MV-4-11 (cell line): ENCODE results near the gene STAT3.

Experiments used
- DNase-seq: peaks from one replicate; lab custom pipeline; 2025; lab: John Stamatoyannopoulos, UW

The STAT3 gene

GRCh38 chr17:42294469-42295398, 93.5 kb downstream of the STAT3 start:
- DNase-seq, result no peak

- no peak for DNase-seq
Observed at GRCh38 chr17:42291129-42291528, 97.1 kb downstream of the STAT3 start.

DNA sequence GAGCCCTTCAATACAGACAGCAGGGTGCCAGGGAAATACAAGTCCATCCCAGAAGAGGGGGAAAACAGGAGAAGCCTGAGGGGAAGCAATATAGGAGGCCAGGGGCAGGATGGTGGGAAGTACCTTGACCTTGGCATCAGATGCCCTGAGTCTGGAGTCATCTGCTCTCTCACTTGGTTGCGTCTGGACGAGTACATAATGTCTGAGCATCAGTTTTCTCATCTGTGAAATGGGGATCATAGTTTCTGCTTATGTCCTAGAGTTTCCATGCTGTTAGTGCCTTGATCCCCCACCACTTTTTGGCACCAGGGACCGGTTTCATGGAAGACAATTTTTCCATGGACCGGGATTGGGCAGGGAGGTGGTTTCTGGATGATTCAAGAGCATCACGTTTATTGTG, 97.7 kb downstream of the STAT3 start:
- DNase-seq, result no peak

- no peak for DNase-seq
Observed at GRCh38 chr17:42289611-42290181, 98.5 kb downstream of the STAT3 start.

DNA sequence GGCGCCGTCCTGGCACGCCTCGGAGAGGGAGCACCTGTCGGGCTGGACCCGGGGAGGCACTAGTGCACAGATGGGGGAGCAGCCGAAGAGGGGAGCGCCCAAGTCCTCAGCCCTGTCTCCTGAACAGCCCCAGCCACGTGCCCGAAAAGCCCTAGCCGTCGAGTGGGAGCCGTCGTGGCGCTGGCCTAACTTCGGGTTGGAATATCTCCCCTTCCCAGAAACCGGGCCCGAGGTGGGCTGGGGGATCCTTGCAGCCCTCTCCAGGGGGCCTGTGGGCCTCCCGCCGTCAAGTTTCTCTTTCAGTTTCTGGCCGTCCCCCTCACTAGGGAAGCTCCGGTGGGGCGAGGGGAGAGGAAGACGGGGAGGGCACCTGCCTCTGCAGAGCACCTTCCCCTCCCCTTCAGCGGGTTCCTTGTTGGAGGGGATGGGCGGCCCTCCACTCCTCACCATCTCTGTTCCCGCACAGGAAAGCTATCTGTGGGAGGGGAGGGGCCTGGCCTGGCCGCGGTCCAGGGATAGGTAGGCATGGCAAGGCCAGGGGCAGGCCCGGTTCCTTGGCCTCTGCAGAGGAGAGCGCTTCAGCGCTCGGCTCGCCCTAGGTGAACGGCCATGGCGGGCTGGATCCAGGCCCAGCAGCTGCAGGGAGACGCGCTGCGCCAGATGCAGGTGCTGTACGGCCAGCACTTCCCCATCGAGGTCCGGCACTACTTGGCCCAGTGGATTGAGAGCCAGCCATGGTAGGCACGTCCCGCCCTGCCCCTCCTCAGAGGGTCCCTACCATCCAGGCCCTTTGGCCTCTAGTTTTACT, 99.2 kb downstream of the STAT3 start:
- DNase-seq, result no peak

DNA sequence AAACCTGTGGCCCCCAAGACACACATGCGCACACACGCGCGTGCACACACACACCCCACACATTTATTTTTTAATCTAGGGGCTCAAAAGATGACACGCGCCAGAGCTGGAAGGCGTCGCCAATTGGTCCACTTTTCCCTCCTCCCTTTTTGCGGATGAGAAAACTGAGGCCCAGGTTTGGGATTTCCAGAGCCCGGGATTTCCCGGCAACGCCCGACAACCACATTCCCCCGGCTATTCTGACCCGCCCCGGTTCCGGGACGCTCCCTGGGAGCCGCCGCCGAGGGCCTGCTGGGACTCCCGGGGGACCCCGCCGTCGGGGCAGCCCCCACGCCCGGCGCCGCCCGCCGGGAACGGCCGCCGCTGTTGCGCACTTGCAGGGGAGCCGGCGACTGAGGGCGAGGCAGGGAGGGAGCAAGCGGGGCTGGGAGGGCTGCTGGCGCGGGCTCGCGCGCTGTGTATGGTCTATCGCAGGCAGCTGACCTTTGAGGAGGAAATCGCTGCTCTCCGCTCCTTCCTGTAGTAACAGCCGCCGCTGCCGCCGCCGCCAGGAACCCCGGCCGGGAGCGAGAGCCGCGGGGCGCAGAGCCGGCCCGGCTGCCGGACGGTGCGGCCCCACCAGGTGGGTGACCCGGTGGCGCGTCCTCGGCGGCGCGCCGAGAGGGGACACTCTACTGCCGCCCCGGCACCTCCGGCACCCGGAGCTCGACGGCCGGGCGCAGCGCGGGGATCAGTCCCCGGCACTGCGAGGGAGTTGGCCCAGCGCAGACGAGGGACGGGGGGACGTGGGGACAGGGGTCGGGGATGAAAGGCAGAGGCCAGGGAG, 100.1 kb downstream of the STAT3 start, which contains the start of gene STAT5A:
STAT5A (plus strand) TSS at position 522 of the 826 bp plus-strand sequence. CDS start 914 bp downstream, outside the sequence.
- peak; percentile 63 for DNase-seq

GRCh38 chr17:42287305-42287976, 100.8 kb downstream of the STAT3 start:
- DNase-seq, result no peak

- DNase-seq, result peak; percentile 25
Observed at GRCh38 chr17:42286411-42287221, 101.6 kb downstream of the STAT3 start.

DNA sequence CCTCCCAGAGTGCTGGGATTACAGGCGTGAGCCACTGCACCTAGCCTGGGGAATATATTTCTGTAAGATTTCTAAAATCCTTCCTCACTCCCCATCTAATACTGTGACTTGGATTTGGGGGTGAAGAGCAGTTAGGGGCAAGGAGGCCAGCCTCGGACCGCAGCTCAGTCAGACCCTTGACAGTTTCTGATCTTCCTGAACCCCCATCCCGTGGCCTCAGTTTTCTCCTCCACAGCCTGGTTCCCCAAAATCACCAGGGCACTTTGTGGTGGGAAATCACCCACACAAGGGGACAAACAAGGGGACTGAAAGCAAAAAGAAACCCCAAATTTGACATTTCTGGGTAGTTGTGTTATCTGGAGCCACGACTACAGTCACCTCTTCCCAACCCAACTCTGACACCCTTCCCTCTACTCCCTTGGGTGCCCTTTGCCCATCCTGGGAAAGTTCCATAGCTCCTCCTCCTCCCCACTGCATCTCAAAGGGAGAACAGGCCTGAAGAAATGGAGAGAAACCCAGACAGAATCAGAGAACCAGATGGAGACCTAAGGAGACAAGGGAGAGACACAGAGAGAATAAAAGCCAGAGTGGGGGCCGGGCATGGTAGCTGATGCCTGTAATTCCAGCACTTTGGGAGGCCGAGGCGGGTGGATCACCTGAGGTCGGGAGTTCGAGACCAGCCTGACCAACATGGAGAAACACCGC, 102.7 kb downstream of the STAT3 start:
- no peak for DNase-seq

DNA sequence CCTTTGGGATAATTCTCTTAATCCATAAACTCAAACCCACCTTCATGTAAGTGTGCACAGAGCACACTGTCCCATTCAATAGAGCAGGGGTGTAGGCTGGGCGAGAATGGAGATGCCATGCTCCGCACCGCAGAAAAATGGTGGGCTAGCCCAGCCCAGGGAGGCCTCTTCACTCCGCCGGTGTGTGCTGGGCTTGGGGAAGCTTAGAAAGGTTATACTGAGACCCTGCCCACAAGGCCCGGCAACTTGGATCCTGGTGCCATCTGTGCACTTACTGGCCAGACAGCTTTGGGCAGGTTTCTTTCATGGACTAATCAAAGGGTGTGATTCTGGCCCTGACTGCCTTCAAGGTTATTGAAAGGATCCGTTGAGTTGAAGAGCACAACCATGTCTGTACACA, 103.7 kb downstream of the STAT3 start:
- no peak for DNase-seq

DNA sequence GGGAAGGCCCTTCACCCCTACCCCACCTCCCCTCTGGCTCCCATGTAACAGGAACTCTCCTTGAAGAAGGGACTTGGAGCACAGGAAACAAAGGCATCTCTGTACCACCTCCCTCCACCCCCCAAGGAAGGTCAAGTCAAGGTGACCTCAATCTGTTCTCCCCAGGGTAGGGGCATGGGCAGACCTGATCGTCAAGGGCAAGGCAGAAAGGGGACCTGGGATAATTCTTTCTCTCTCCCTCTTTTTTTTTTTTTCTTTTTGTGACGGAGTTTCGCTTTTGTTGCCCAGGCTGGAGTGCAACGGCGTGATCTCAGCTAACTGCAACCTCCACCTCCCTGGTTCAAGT, 104.2 kb downstream of the STAT3 start:
- DNase-seq, result no peak

- DNase-seq, result no peak
Observed at GRCh38 chr17:42283241-42284023, 104.8 kb downstream of the STAT3 start.

DNA sequence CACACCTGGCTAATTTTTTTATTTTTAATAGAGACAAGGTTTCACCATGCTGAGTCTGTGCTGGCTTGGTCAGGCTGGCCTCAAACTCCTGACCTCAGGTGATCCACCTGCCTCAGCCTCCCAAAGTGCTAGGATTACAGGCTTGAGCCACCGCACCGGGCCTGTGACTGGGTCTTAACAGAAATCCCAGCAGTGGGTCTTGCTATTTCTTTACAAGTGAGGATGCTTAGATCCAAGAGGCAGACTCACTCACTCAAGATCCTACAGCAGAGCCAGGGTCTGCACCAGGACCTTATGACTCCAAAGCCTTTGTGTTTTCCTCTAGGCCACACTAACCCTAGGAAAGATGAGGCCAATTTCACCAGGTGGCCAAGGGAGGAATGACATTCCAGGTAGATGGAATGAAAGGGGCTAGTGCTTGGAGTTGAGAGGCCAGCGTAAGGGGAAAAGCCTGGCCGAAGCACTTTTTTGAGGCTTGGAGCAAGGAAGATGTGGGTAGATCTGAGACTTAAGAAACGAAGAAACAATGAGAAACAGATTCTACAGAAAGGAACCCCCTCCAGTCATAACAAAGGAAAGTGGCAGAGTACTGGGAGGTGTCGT, 105.7 kb downstream of the STAT3 start:
- DNase-seq, result no peak

- no peak for DNase-seq
Observed at GRCh38 chr17:42281571-42282096, 106.6 kb downstream of the STAT3 start.

GRCh38 chr17:42279776-42280630, 108.2 kb downstream of the STAT3 start:
- DNase-seq, result no peak

GRCh38 chr17:42277342-42277712, 110.9 kb downstream of the STAT3 start:
- no peak for DNase-seq
